HEK293 (cell line): ENCODE results near the gene BLM.

Experiments
- MEIS1 ChIP-seq: sonication (generic); formaldehyde crosslinking; IDR thresholded peaks from 2 replicates; pipeline ENCODE4 v1.8.1; 2022; ENCODE audit warnings: missing genetic modification reagents, mild to moderate bottlenecking, borderline replicate concordance
- REST ChIP-seq: fragments of 450-650 bp; formaldehyde crosslinking; IDR thresholded peaks from 2 replicates; pipeline ENCODE4 v1.5.1; 2016; ENCODE audit warnings: missing biosample characterization, missing genetic modification characterization
- ZNF366 ChIP-seq: fragments of 450-650 bp; formaldehyde crosslinking; conservative IDR thresholded peaks from 2 replicates; pipeline ENCODE4 v1.5.1; 2016; ENCODE audit warnings: missing biosample characterization, missing genetic modification characterization
- ZNF48 ChIP-seq: fragments of 450-650 bp; formaldehyde crosslinking; IDR thresholded peaks from 2 replicates; pipeline ENCODE4 v1.5.1; 2016; ENCODE audit warnings: missing biosample characterization, missing genetic modification characterization
- ZNF513 ChIP-seq: fragments of 450-650 bp; IDR thresholded peaks from 2 replicates; pipeline ENCODE4 v1.5.1; 2018; ENCODE audit warnings: missing biosample characterization, missing genetic modification characterization
- TF ChIP-seq, protein P1 (sequence below): fragments of 450-650 bp; formaldehyde crosslinking; IDR thresholded peaks from 2 replicates; pipeline ENCODE4 v1.5.1; 2016; ENCODE audit warnings: missing biosample characterization, missing genetic modification characterization

- TF ChIP-seq, protein P1, sequence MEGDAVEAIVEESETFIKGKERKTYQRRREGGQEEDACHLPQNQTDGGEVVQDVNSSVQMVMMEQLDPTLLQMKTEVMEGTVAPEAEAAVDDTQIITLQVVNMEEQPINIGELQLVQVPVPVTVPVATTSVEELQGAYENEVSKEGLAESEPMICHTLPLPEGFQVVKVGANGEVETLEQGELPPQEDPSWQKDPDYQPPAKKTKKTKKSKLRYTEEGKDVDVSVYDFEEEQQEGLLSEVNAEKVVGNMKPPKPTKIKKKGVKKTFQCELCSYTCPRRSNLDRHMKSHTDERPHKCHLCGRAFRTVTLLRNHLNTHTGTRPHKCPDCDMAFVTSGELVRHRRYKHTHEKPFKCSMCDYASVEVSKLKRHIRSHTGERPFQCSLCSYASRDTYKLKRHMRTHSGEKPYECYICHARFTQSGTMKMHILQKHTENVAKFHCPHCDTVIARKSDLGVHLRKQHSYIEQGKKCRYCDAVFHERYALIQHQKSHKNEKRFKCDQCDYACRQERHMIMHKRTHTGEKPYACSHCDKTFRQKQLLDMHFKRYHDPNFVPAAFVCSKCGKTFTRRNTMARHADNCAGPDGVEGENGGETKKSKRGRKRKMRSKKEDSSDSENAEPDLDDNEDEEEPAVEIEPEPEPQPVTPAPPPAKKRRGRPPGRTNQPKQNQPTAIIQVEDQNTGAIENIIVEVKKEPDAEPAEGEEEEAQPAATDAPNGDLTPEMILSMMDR: no peak
- TF ChIP-seq REST (tag by site-specific recombination) (no peak), MEIS1 (CRISPR knock-in tag) (no peak), ZNF48 (tag by site-specific recombination) (no peak), ZNF513 (no peak), ZNF366 (tag by site-specific recombination) (no peak)
These were observed 45.9 kb upstream of the BLM start for GRCh38 chr15:90671216-90671615.
